Measurements from ENCODE around the gene IGF1. TPM values are rescaled to one million over a fixed set of nuclear protein-coding genes. Genes with fewer than 3 reads are reported as not detected.

The IGF1 gene
- total and polyA plus RNA-seq, 9 of the 15 experiments (the other 6 are each of a cell fraction or from before 2014, with no cell fraction given), result 3.7 to 13.9 (median 4.5) TPM

GRCh38 chr12:102438827-102439210 is 41.5 kb downstream of the IGF1 start (continued):
- no peak for TF ChIP-seq MGA (IDR thresholded peaks at IDR 0.05)
- TF ChIP-seq, protein P1, sequence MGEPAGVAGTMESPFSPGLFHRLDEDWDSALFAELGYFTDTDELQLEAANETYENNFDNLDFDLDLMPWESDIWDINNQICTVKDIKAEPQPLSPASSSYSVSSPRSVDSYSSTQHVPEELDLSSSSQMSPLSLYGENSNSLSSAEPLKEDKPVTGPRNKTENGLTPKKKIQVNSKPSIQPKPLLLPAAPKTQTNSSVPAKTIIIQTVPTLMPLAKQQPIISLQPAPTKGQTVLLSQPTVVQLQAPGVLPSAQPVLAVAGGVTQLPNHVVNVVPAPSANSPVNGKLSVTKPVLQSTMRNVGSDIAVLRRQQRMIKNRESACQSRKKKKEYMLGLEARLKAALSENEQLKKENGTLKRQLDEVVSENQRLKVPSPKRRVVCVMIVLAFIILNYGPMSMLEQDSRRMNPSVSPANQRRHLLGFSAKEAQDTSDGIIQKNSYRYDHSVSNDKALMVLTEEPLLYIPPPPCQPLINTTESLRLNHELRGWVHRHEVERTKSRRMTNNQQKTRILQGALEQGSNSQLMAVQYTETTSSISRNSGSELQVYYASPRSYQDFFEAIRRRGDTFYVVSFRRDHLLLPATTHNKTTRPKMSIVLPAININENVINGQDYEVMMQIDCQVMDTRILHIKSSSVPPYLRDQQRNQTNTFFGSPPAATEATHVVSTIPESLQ (CRISPR knock-in tag; IDR thresholded peaks at IDR 0.05), result no peak
- TF ChIP-seq NFIC (IDR thresholded peaks at IDR 0.05), result no peak
- no peak for TF ChIP-seq HIVEP1 (CRISPR knock-in tag; IDR thresholded peaks at IDR 0.05)

All from K562 (cell line).